GM21381 (cell line): ENCODE results near the gene FANK1.

Experiments used
- ATAC-seq: cut with Tn5 transposase; IDR thresholded peaks from one replicate; pipeline ENCODE4 v1.9.1; 2021; ENCODE audit warnings: mild to moderate bottlenecking, moderate library complexity; ENCODE audit not compliant: unreplicated experiment

Gene FANK1

GRCh38 chr10:125896088-125896934, at the start of gene FANK1:
FANK1 (plus strand) TSS chr10:125896564; CDS start chr10:125896643, 79 bp downstream.
- ATAC-seq: peak; percentile 86

- no peak for ATAC-seq
Measured at GRCh38 chr10:125846894-125847293, 49.5 kb upstream of the FANK1 start.

- ATAC-seq: no peak
Measured at GRCh38 chr10:125848371-125848770, 48.0 kb upstream of the FANK1 start.

- ATAC-seq: no peak
Measured at GRCh38 chr10:125848857-125849256, 47.5 kb upstream of the FANK1 start.

GRCh38 chr10:125849448-125849847, 46.9 kb upstream of the FANK1 start:
- no peak for ATAC-seq

- no peak for ATAC-seq
Measured at GRCh38 chr10:125850766-125851731, 45.3 kb upstream of the FANK1 start.

- ATAC-seq: no peak
Measured at GRCh38 chr10:125852487-125852886, 43.9 kb upstream of the FANK1 start.

GRCh38 chr10:125857185-125857760, 39.1 kb upstream of the FANK1 start:
- no peak for ATAC-seq

- ATAC-seq: no peak
Measured at GRCh38 chr10:125859128-125859817, 37.1 kb upstream of the FANK1 start.

- ATAC-seq: no peak
Measured at GRCh38 chr10:125865120-125865519, 31.2 kb upstream of the FANK1 start.

GRCh38 chr10:125866421-125867029, 29.8 kb upstream of the FANK1 start:
- ATAC-seq: no peak

- no peak for ATAC-seq
Measured at GRCh38 chr10:125868372-125868975, 27.9 kb upstream of the FANK1 start.

GRCh38 chr10:125871338-125871737, 25.0 kb upstream of the FANK1 start:
- no peak for ATAC-seq

- no peak for ATAC-seq
Measured at GRCh38 chr10:125878957-125879835, 17.2 kb upstream of the FANK1 start.

- no peak for ATAC-seq
Measured at GRCh38 chr10:125880719-125881118, 15.6 kb upstream of the FANK1 start.

GRCh38 chr10:125881192-125881591, 15.2 kb upstream of the FANK1 start, which contains the start of gene DHX32:
DHX32 (minus strand) TSS chr10:125881292; CDS start chr10:125880824, 468 bp downstream.
- ATAC-seq: no peak

- ATAC-seq: no peak
Measured at GRCh38 chr10:125882596-125882995, 13.8 kb upstream of the FANK1 start.

GRCh38 chr10:125883211-125883610, 13.2 kb upstream of the FANK1 start:
- no peak for ATAC-seq
